ENCODE results near the gene TAAR2.

Gene TAAR2

GRCh38 chr6:132624175-132624574, at the start of gene TAAR2:
TSS of gene TAAR2 (minus strand) at chr6:132624275. CDS start at chr6:132624275, 0 bp downstream.
- no peaks in the 10 kb centered on the region for H3K27me3 ChIP-seq (ENCODE audit: low read length)

GRCh38 chr6:132673376-132674094, 49.5 kb upstream of the TAAR2 start:
- Histone ChIP-seq H4K20me1 (ENCODE audit: low read depth, low read length) (no peaks in the 10 kb centered on the region), H3F3A (ENCODE audit: insufficient read depth) (no peaks in the 10 kb centered on the region), H3K4me3 (ENCODE audit: insufficient read depth, low read length, poor library complexity, severe bottlenecking) (no peak overlapping the region), H3K9me3 (ENCODE audit: insufficient read depth, low read length) (no peaks in the 10 kb centered on the region), H2AFZ (ENCODE audit: low read depth, low read length, severe bottlenecking) (no peak overlapping the region), H3K4me2 (ENCODE audit: low read depth, low read length, poor library complexity, severe bottlenecking) (no peak overlapping the region), H3K36me3 (ENCODE audit: low read length) (no peaks in the 10 kb centered on the region), H3K27me3 (ENCODE audit: low read length) (no peaks in the 10 kb centered on the region), H3K27ac (ENCODE audit: low read depth, low read length) (no peak overlapping the region), H3K79me2 (ENCODE audit: insufficient read depth, low read length) (no peaks in the 10 kb centered on the region), H3K9ac (ENCODE audit: low read length) (no peak overlapping the region), H3K9me2 (replicated peaks; ENCODE audit: insufficient read depth, low read length) (no peaks in the 10 kb centered on the region)
- TF ChIP-seq CTCF (IDR thresholded peaks at IDR 0.05; ENCODE audit: insufficient read depth, low read length, poor library complexity, severe bottlenecking) (no peak), EZH2phosphoT487 (conservative IDR thresholded peaks at IDR 0.05; ENCODE audit: low read length) (no peak)

More at GRCh38 chr6:132624175-132624574, at the start of gene TAAR2:
- Histone ChIP-seq H3K79me2 (ENCODE audit: insufficient read depth, low read length) (no peaks in the 10 kb centered on the region), H2AFZ (ENCODE audit: low read depth, low read length, severe bottlenecking) (no peak within 1 kb of the TSS), H3F3A (ENCODE audit: insufficient read depth) (no peaks in the 10 kb centered on the region), H4K20me1 (ENCODE audit: low read depth, low read length) (no peaks in the 10 kb centered on the region), H3K4me2 (ENCODE audit: low read depth, low read length, poor library complexity, severe bottlenecking) (no peak within 1 kb of the TSS), H3K4me3 (ENCODE audit: insufficient read depth, low read length, poor library complexity, severe bottlenecking) (no peak within 1 kb of the TSS), H3K9me2 (replicated peaks; ENCODE audit: insufficient read depth, low read length) (no peaks in the 10 kb centered on the region), H3K27ac (ENCODE audit: low read depth, low read length) (no peak within 1 kb of the TSS), H3K36me3 (ENCODE audit: low read length) (no peaks in the 10 kb centered on the region), H3K9me3 (ENCODE audit: insufficient read depth, low read length) (no peaks in the 10 kb centered on the region), H3K9ac (ENCODE audit: low read length) (no peak within 1 kb of the TSS)
- TF ChIP-seq CTCF (IDR thresholded peaks at IDR 0.05; ENCODE audit: insufficient read depth, low read length, poor library complexity, severe bottlenecking) (no peak), EZH2phosphoT487 (conservative IDR thresholded peaks at IDR 0.05; ENCODE audit: low read length) (no peak)

- Histone ChIP-seq H3K27me3 (ENCODE audit: low read length) (no peaks in the 10 kb centered on the region), H4K20me1 (ENCODE audit: low read depth, low read length) (no peaks in the 10 kb centered on the region), H3K4me3 (ENCODE audit: insufficient read depth, low read length, poor library complexity, severe bottlenecking) (no peak overlapping the region), H3K36me3 (ENCODE audit: low read length) (no peaks in the 10 kb centered on the region), H3K9me3 (ENCODE audit: insufficient read depth, low read length) (no peaks in the 10 kb centered on the region), H3K9ac (ENCODE audit: low read length) (no peak overlapping the region), H3K4me2 (ENCODE audit: low read depth, low read length, poor library complexity, severe bottlenecking) (no peak overlapping the region), H3K9me2 (replicated peaks; ENCODE audit: insufficient read depth, low read length) (no peaks in the 10 kb centered on the region), H3K27ac (ENCODE audit: low read depth, low read length) (no peak overlapping the region), H2AFZ (ENCODE audit: low read depth, low read length, severe bottlenecking) (no peak overlapping the region), H3K79me2 (ENCODE audit: insufficient read depth, low read length) (no peaks in the 10 kb centered on the region), H3F3A (ENCODE audit: insufficient read depth) (no peaks in the 10 kb centered on the region)
- TF ChIP-seq CTCF (IDR thresholded peaks at IDR 0.05; ENCODE audit: insufficient read depth, low read length, poor library complexity, severe bottlenecking) (no peak), EZH2phosphoT487 (conservative IDR thresholded peaks at IDR 0.05; ENCODE audit: low read length) (no peak)
Observed at GRCh38 chr6:132671295-132671694, 47.2 kb upstream of the TAAR2 start.
